ENCODE results near the gene MAP2K1.
"Not testable (repeated sequence)": the region's sequence is repeated elsewhere in the genome, so short reads cannot be mapped to it uniquely, and the experiment has no call there.

The MAP2K1 gene

GRCh38 chr15:66386204-66387123 lies at the start of gene MAP2K1:
MAP2K1 (plus strand) TSS chr15:66386912; CDS start chr15:66387348, 436 bp downstream.
- DNase-seq, result peak; percentile 77 to 99 (median 96)

- not testable (repeated sequence) for DNase-seq
Observed at GRCh38 chr15:66348530-66348929, 38.2 kb upstream of the MAP2K1 start.

- no peak for DNase-seq
Observed at GRCh38 chr15:66356077-66356358, 30.7 kb upstream of the MAP2K1 start.

GRCh38 chr15:66356359-66357236 lies 30.1 kb upstream of the MAP2K1 start, which contains the start of gene TIPIN:
TIPIN (minus strand) TSS chr15:66356685; CDS start chr15:66352947, 3,738 bp downstream.
- DNase-seq, result peak; percentile 14 to 94 (median 76)

GRCh38 chr15:66359740-66360139 lies 27.0 kb upstream of the MAP2K1 start:
- DNase-seq, result peak in 8 of 56 donors; percentile 2 to 26 (median 12)

GRCh38 chr15:66361745-66362460 lies 24.8 kb upstream of the MAP2K1 start:
- DNase-seq, result not testable (repeated sequence)

GRCh38 chr15:66362776-66363175 lies 23.9 kb upstream of the MAP2K1 start:
- no peak for DNase-seq

- no peak for DNase-seq
Observed at GRCh38 chr15:66364944-66365528, 21.7 kb upstream of the MAP2K1 start.

GRCh38 chr15:66369773-66370651 lies 16.7 kb upstream of the MAP2K1 start:
- no peak for DNase-seq

- DNase-seq, result no peak
Observed at GRCh38 chr15:66374179-66374578, 12.5 kb upstream of the MAP2K1 start.

GRCh38 chr15:66378814-66379430 lies 7.8 kb upstream of the MAP2K1 start:
- DNase-seq, result no peak

- not testable (repeated sequence) for DNase-seq
Observed at GRCh38 chr15:66381376-66381775, 5.3 kb upstream of the MAP2K1 start.

- peak in 47 of 56 donors; percentile 6 to 66 (median 41) for DNase-seq
Observed at GRCh38 chr15:66387163-66388042, 691 bp downstream of the MAP2K1 start.

GRCh38 chr15:66388043-66388363 lies 1.3 kb downstream of the MAP2K1 start:
- no peak for DNase-seq

- no peak for DNase-seq
Observed at GRCh38 chr15:66388576-66388975, 1.9 kb downstream of the MAP2K1 start.

- no peak for DNase-seq
Observed at GRCh38 chr15:66389098-66389858, 2.6 kb downstream of the MAP2K1 start.

GRCh38 chr15:66389859-66390381 lies 3.2 kb downstream of the MAP2K1 start:
- no peak for DNase-seq
